Activated CD4-positive, alpha-beta T cell treated with anti-CD3 and anti-CD28 coated beads, Interleukin-2, amount 50 U/mL, for 24 hours (primary cell): ENCODE results near the gene SYT6.

Experiments used
- DNase-seq, 2 donors: peaks; one replicate each; pipeline ENCODE4 v3.0.0-alpha.2; 2020; ENCODE audit warnings: low read depth in 1 of 2, low spot score in 1 of 2

Gene SYT6

GRCh38 chr1:114122941-114123618 is 30.6 kb downstream of the SYT6 start:
- DNase-seq = no peak

- no peak for DNase-seq
Measured at GRCh38 chr1:114118351-114118990, 35.2 kb downstream of the SYT6 start.

- no peak for DNase-seq
Measured at GRCh38 chr1:114117654-114118053, 36.0 kb downstream of the SYT6 start.

- no peak for DNase-seq
Measured at GRCh38 chr1:114116086-114116485, 37.6 kb downstream of the SYT6 start.

- DNase-seq = no peak
Measured at GRCh38 chr1:114114185-114115094, 39.2 kb downstream of the SYT6 start.

GRCh38 chr1:114113411-114114184 is 40.1 kb downstream of the SYT6 start:
- no peak for DNase-seq

- no peak for DNase-seq
Measured at GRCh38 chr1:114112775-114113174, 40.9 kb downstream of the SYT6 start.

GRCh38 chr1:114111731-114112641 is 41.7 kb downstream of the SYT6 start:
- no peak for DNase-seq

GRCh38 chr1:114109981-114110380 is 43.7 kb downstream of the SYT6 start:
- no peak for DNase-seq

GRCh38 chr1:114108751-114109255 is 44.9 kb downstream of the SYT6 start:
- no peak for DNase-seq

- DNase-seq = no peak
Measured at GRCh38 chr1:114107474-114108435, 45.9 kb downstream of the SYT6 start.

- DNase-seq = no peak
Measured at GRCh38 chr1:114105421-114105979, 48.2 kb downstream of the SYT6 start.

- DNase-seq = no peak
Measured at GRCh38 chr1:114104949-114105348, 48.7 kb downstream of the SYT6 start.

GRCh38 chr1:114103992-114104391 is 49.7 kb downstream of the SYT6 start:
- no peak for DNase-seq

GRCh38 chr1:114102136-114102535 is 51.5 kb downstream of the SYT6 start:
- no peak for DNase-seq

- DNase-seq = no peak
Measured at GRCh38 chr1:114100148-114100547, 53.5 kb downstream of the SYT6 start.

GRCh38 chr1:114099268-114099667 is 54.4 kb downstream of the SYT6 start:
- no peak for DNase-seq

- DNase-seq = no peak
Measured at GRCh38 chr1:114097109-114097508, 56.6 kb downstream of the SYT6 start.
